ENCODE data around the gene TMEM231. TPM values are rescaled to one million over a fixed set of nuclear protein-coding genes. Genes with fewer than 3 reads are reported as not detected.
"Not testable (repeated sequence)": the region's sequence is repeated elsewhere in the genome, so short reads cannot be mapped to it uniquely, and the experiment has no call there.

The TMEM231 gene
- total RNA-seq, 5 donors from 2014 or later (not counting 1 experiment from before 2014, with no cell fraction given), result 1.5 to 3.0 (median 2.1) TPM

DNA sequence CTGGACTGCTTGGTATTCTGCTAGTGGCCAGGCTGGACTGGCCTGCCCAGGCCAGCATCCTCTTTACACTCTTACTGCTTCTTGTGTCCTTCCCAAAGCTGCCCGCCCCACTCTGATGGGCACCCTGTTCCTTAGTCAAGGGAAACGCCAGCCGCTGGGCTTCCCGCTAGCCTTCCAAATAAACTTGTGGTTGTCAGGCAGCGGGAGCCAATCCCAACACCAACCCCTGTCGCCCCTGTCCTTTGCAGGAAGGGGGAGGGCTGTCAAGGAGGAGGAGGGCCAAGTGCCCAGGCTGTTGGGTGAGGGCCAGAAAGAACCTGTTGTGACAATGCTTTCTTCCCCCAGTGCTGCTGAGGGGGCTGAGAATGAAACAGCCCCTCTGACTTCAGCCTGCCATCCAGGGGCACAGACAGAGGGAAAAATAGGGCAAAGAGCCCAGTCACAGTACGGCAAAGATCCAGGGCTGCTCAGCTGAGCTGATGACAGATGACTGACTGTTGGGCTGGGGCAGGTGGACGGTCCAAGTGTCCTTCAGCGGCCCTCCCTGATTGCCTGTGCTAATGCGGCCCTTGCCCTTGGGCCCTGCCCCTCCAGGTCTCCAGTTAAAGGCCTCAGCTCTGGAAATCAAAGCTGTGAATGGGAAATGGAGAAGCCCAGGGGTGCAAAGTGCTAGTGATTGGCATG lies 17.0 kb downstream of the TMEM231 start:
- H3K4me1 Mint-ChIP-seq; H3K9me3 ChIP-seq; DNase-seq; H3K36me3 ChIP-seq (ENCODE audit: control insufficient read depth in 2 of 2, extremely low read depth in 1 of 2, insufficient read depth in 1 of 2, low read length in 1 of 2); H3K27me3 ChIP-seq (replicated peaks in 1 of 2; ENCODE audit: control insufficient read depth in 2 of 2, extremely low read depth in 1 of 2, insufficient read depth in 2 of 2, low read length in 1 of 2); H3K4me3 ChIP-seq (ENCODE audit: control insufficient read depth in 1 of 2, extremely low read depth in 1 of 2, low read length in 1 of 2); H3K4me1 ChIP-seq (ENCODE audit: control insufficient read depth in 1 of 2, extremely low read depth in 1 of 2, insufficient read depth in 2 of 2, low read length in 2 of 2); POLR2A ChIA-PET; CTCF ChIA-PET; H3K36me3 Mint-ChIP-seq; H3K9me3 Mint-ChIP-seq; H3K27me3 Mint-ChIP-seq; H3K4me3 Mint-ChIP-seq; H3K27ac Mint-ChIP-seq; H3K27ac ChIP-seq (ENCODE audit: low read length); ATAC-seq (replicated peaks in 1 of 4): not testable (repeated sequence)
- no CpG with 5 or more reads among the region's 10 CpGs for WGBS (ENCODE audit: insufficient coverage)

DNA sequence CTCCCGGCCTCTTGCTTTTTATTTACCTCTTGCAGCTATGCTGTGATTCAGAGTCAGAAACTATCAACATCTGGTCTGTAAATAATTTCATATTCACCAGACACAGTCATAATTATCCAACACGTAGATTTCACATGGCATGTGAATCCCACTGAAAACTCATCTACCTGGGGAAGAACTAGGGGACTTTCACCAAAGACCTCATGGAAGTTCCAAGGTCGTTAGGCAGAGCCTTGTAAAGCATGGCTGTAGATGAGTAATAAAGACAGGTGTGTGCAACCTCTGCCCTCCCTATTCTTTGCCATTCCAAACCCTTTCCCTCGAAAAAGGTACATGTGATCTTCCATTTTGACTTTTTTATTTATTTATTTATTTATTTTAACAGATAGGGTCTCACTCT lies 18.3 kb downstream of the TMEM231 start:
- 100% methylated on average over 1 of the region's 4 CpGs for WGBS (ENCODE audit: insufficient coverage)
- POLR2A ChIA-PET, result interaction anchor here in 1 of 2 donors (0.7 kb wide), 1 partner anchor 546 kb away, joined by 6 read pairs; no protein-coding TSS in a partner anchor
- H3K27me3 ChIP-seq (replicated peaks in 1 of 2; ENCODE audit: control insufficient read depth in 2 of 2, extremely low read depth in 1 of 2, insufficient read depth in 2 of 2, low read length in 1 of 2), result no peaks in the 10 kb centered on the region

DNA sequence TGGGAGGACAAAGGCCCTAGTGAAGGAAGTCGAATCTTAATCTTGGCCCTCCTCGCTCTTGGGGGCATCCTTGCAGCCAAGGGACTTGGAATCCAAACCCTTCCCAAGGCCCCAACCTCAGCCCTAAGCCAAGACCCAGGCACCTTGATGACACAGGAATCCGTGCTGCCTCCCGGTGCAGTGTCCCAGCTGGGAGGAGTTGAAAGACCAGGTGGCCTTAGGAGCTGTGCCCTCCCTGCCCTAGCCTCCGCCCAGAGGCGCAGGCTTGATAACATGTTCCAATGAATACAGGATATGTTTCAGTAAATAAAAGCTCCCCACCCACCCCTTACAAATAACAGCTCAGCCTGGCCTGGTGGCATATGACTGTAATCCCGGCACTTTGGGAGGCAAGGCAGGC lies 20.2 kb downstream of the TMEM231 start, which contains the start of gene CHST5:
TSS of gene CHST5 (minus strand) at position 208 of the 400 bp plus-strand sequence. CDS start 5,724 bp downstream, outside the sequence.
- 75% methylated on average over 2 of the region's 7 CpGs for WGBS (ENCODE audit: insufficient coverage)
- DNase-seq (no peak), ATAC-seq (replicated peaks in 1 of 4) (no peak)
- Mint-ChIP-seq H3K27ac (no peak within 1 kb of the TSS), H3K27me3 (peaks cover 0 to 4% of the 10 kb centered on the region in 2 donors), H3K4me1 (no peaks in the 10 kb centered on the region), H3K9me3 (no peaks in the 10 kb centered on the region), H3K4me3 (no peak within 1 kb of the TSS), H3K36me3 (no peaks in the 10 kb centered on the region)
- H3K36me3 ChIP-seq (ENCODE audit: control insufficient read depth in 2 of 2, extremely low read depth in 1 of 2, insufficient read depth in 1 of 2, low read length in 1 of 2), result no peaks in the 10 kb centered on the region
- peaks cover 0 to 6% of the 10 kb centered on the region in 2 experiments for H3K27me3 ChIP-seq (replicated peaks in 1 of 2; ENCODE audit: control insufficient read depth in 2 of 2, extremely low read depth in 1 of 2, insufficient read depth in 2 of 2, low read length in 1 of 2)
- no peak within 1 kb of the TSS for H3K27ac ChIP-seq (ENCODE audit: low read length)
- H3K4me1 ChIP-seq (ENCODE audit: control insufficient read depth in 1 of 2, extremely low read depth in 1 of 2, insufficient read depth in 2 of 2, low read length in 2 of 2), result no peaks in the 10 kb centered on the region
- no peak within 1 kb of the TSS for H3K4me3 ChIP-seq (ENCODE audit: control insufficient read depth in 1 of 2, extremely low read depth in 1 of 2, low read length in 1 of 2)
- no peaks in the 10 kb centered on the region for H3K9me3 ChIP-seq
- ChIA-PET POLR2A (no interaction called here), CTCF (no interaction called here)

More for the DNA sequence above, 18.3 kb downstream of the TMEM231 start:
- DNase-seq, result no peak
- H3K27me3 Mint-ChIP-seq, result no peaks in the 10 kb centered on the region
- Histone ChIP-seq H3K9me3 (no peaks in the 10 kb centered on the region), H3K27ac (ENCODE audit: low read length) (no peak overlapping the region), H3K4me1 (ENCODE audit: control insufficient read depth in 1 of 2, extremely low read depth in 1 of 2, insufficient read depth in 2 of 2, low read length in 2 of 2) (no peaks in the 10 kb centered on the region), H3K4me3 (ENCODE audit: control insufficient read depth in 1 of 2, extremely low read depth in 1 of 2, low read length in 1 of 2) (no peak overlapping the region), H3K36me3 (ENCODE audit: control insufficient read depth in 2 of 2, extremely low read depth in 1 of 2, insufficient read depth in 1 of 2, low read length in 1 of 2) (no peaks in the 10 kb centered on the region)
- H3K4me3 Mint-ChIP-seq, result no peak overlapping the region
- no peak for ATAC-seq (replicated peaks in 1 of 4)
- H3K36me3 Mint-ChIP-seq, result peaks cover 4% of the 10 kb centered on the region
- no peaks in the 10 kb centered on the region for H3K4me1 Mint-ChIP-seq
- no peak overlapping the region for H3K27ac Mint-ChIP-seq
- CTCF ChIA-PET, result interaction anchor here in 1 of 2 donors (0.6 kb wide), 1 partner anchor 14 kb away, joined by 4 read pairs; no protein-coding TSS in a partner anchor
- no peaks in the 10 kb centered on the region for H3K9me3 Mint-ChIP-seq

DNA sequence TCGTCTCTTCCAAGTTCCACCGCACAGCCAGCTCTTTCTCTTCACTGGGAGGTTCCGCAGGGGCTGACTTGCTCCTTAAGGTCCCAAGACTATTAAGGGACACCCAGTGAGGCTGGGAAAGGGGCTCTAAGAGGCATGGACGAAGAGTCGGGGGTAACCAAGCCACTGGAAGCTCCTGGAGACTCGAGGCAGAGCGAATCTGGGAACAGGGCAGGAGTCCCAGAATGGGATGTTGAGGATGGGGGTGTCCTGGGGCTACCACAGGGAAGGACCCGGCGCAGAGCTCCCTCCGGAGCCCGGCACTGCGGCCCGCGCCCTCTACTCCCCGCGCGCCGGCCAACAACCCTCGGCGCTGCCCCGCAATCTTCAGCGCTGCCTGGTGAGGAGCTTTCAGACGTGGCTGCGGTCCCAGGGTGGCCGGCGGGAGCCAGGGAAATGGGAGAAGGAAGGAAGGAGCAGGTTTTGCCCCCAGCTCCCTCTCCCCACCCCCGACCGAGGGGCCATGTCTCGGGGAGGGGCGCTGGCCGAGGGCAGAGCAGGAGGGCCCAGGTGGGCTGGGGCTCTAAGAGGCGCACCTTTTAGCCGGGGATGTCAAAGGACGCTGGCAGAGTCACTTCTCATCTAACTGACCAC lies 20.7 kb downstream of the TMEM231 start:
- CTCF ChIA-PET, result interaction anchor here in 1 of 2 donors (0.6 kb wide), 1 partner anchor 531 kb away, joined by 3 read pairs; no protein-coding TSS in a partner anchor
- peaks cover 0 to 4% of the 10 kb centered on the region in 2 donors for H3K27me3 Mint-ChIP-seq
- H3K9me3 ChIP-seq, result no peaks in the 10 kb centered on the region
- peaks cover 0 to 6% of the 10 kb centered on the region in 2 experiments for H3K27me3 ChIP-seq (replicated peaks in 1 of 2; ENCODE audit: control insufficient read depth in 2 of 2, extremely low read depth in 1 of 2, insufficient read depth in 2 of 2, low read length in 1 of 2)
- H3K27ac ChIP-seq (ENCODE audit: low read length), result no peak overlapping the region
- ATAC-seq (replicated peaks in 1 of 4) (no peak), DNase-seq (no peak)
- no peaks in the 10 kb centered on the region for H3K36me3 ChIP-seq (ENCODE audit: control insufficient read depth in 2 of 2, extremely low read depth in 1 of 2, insufficient read depth in 1 of 2, low read length in 1 of 2)
- no peak overlapping the region for H3K4me3 ChIP-seq (ENCODE audit: control insufficient read depth in 1 of 2, extremely low read depth in 1 of 2, low read length in 1 of 2)
- no peaks in the 10 kb centered on the region for H3K36me3 Mint-ChIP-seq
- H3K27ac Mint-ChIP-seq, result no peak overlapping the region
- no peaks in the 10 kb centered on the region for H3K9me3 Mint-ChIP-seq
- H3K4me1 ChIP-seq (ENCODE audit: control insufficient read depth in 1 of 2, extremely low read depth in 1 of 2, insufficient read depth in 2 of 2, low read length in 2 of 2), result no peaks in the 10 kb centered on the region
- WGBS (ENCODE audit: insufficient coverage), result 76% methylated on average over 14 of the region's 34 CpGs
- no peaks in the 10 kb centered on the region for H3K4me1 Mint-ChIP-seq
- POLR2A ChIA-PET, result no interaction called here
- H3K4me3 Mint-ChIP-seq, result no peak overlapping the region

- H3K27me3 ChIP-seq (replicated peaks in 1 of 2; ENCODE audit: control insufficient read depth in 2 of 2, extremely low read depth in 1 of 2, insufficient read depth in 2 of 2, low read length in 1 of 2), result peaks cover 0 to 6% of the 10 kb centered on the region in 2 experiments
- ATAC-seq (replicated peaks in 1 of 4) (no peak), DNase-seq (no peak)
- WGBS (ENCODE audit: insufficient coverage), result 83% methylated on average over 15 of the region's 19 CpGs
- H3K9me3 ChIP-seq, result no peaks in the 10 kb centered on the region
- no peak overlapping the region for H3K27ac ChIP-seq (ENCODE audit: low read length)
- H3K36me3 Mint-ChIP-seq, result no peaks in the 10 kb centered on the region
- H3K4me3 ChIP-seq (ENCODE audit: control insufficient read depth in 1 of 2, extremely low read depth in 1 of 2, low read length in 1 of 2), result no peak overlapping the region
- no peaks in the 10 kb centered on the region for H3K36me3 ChIP-seq (ENCODE audit: control insufficient read depth in 2 of 2, extremely low read depth in 1 of 2, insufficient read depth in 1 of 2, low read length in 1 of 2)
- no peak overlapping the region for H3K4me3 Mint-ChIP-seq
- no peaks in the 10 kb centered on the region for H3K9me3 Mint-ChIP-seq
- H3K27ac Mint-ChIP-seq, result no peak overlapping the region
- POLR2A ChIA-PET, result no interaction called here
- peaks cover 0 to 4% of the 10 kb centered on the region in 2 donors for H3K27me3 Mint-ChIP-seq
- H3K4me1 ChIP-seq (ENCODE audit: control insufficient read depth in 1 of 2, extremely low read depth in 1 of 2, insufficient read depth in 2 of 2, low read length in 2 of 2), result no peaks in the 10 kb centered on the region
- no peaks in the 10 kb centered on the region for H3K4me1 Mint-ChIP-seq
- CTCF ChIA-PET, result interaction anchor here in 1 of 2 donors (0.6 kb wide), 1 partner anchor 531 kb away, joined by 3 read pairs; no protein-coding TSS in a partner anchor
Observed at GRCh38 chr16:75534560-75535205, 21.4 kb downstream of the TMEM231 start.

DNA sequence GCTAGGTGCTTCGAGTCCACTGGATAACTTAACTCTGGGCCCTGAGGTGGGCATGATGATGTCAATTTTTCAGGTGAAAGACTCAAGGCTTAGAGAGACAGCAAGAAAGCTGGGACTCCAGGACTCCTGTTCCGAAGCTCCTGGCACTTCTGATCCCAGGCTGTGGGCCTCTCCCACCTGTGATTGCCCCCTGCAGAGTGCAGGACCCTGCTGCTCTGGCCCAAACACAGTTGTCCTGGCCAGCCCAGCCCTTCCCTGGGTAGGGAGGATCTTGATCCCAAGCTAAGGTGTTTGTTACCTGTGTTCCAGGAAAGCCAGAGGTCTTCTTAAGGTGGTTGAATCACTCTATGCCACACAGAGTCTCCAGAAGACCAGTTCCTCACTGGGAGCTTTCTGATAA lies 23.3 kb downstream of the TMEM231 start:
- POLR2A ChIA-PET, result no interaction called here

More for the DNA sequence above, 23.3 kb downstream of the TMEM231 start:
- H3K27ac Mint-ChIP-seq, result no peak overlapping the region
- Histone ChIP-seq H3K4me1 (ENCODE audit: control insufficient read depth in 1 of 2, extremely low read depth in 1 of 2, insufficient read depth in 2 of 2, low read length in 2 of 2) (no peaks in the 10 kb centered on the region), H3K36me3 (ENCODE audit: control insufficient read depth in 2 of 2, extremely low read depth in 1 of 2, insufficient read depth in 1 of 2, low read length in 1 of 2) (no peaks in the 10 kb centered on the region), H3K27ac (ENCODE audit: low read length) (no peak overlapping the region), H3K9me3 (no peaks in the 10 kb centered on the region), H3K27me3 (replicated peaks in 1 of 2; ENCODE audit: control insufficient read depth in 2 of 2, extremely low read depth in 1 of 2, insufficient read depth in 2 of 2, low read length in 1 of 2) (peaks cover 0 to 6% of the 10 kb centered on the region in 2 experiments), H3K4me3 (ENCODE audit: control insufficient read depth in 1 of 2, extremely low read depth in 1 of 2, low read length in 1 of 2) (no peak overlapping the region)
- no peaks in the 10 kb centered on the region for H3K9me3 Mint-ChIP-seq
- DNase-seq (no peak), ATAC-seq (replicated peaks in 1 of 4) (no peak)
- H3K36me3 Mint-ChIP-seq, result no peaks in the 10 kb centered on the region
- WGBS (ENCODE audit: insufficient coverage), result 58% methylated on average over 2 of the region's 2 CpGs
- peaks cover 0 to 4% of the 10 kb centered on the region in 2 donors for H3K27me3 Mint-ChIP-seq
- H3K4me1 Mint-ChIP-seq, result no peaks in the 10 kb centered on the region
- H3K4me3 Mint-ChIP-seq, result no peak overlapping the region
- CTCF ChIA-PET, result no interaction called here
